NCI-H2196 treated with DMSO at 0.1 percent for 48 hours (cell line): ENCODE data around the gene FAM136A.
A peak's percentile ranks its signal among the peaks of the same experiment; 100 is the strongest.
"Not testable (repeated sequence)": the region's sequence is repeated elsewhere in the genome, so short reads cannot be mapped to it uniquely, and the experiment has no call there.

Source experiments
- DNase-seq: peaks from one replicate; lab custom pipeline; 2025; ENCODE audit not compliant: unreplicated experiment; lab: John Stamatoyannopoulos, UW

The FAM136A gene

DNA sequence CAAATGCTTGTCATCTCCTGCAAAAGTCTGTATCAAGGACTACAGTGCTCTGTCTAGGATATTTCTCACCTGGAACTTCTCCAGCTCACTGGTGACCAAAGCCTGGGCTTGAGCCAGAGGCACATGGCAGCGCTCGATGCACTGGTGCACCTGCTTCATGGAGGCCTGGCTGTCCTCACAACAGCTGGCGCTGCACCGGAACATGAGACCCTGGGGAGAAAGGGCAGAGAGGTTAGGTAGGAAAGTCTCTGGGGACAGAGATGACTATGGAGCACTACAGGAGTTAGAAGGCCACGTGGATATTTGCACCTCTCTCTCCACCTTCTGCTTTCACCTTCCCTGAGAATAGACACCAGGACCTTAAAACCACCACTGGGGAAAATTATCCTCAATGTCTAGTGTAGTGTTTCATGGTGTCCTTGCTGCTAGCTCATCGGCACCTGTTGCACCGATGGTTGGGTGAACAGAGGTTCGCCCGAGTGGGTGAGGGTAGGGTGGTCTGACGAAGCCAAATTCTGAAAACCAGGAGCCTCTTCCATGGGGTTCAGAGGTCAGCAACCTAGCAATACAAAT, 1.0 kb downstream of the FAM136A start:
- DNase-seq = no peak

DNA sequence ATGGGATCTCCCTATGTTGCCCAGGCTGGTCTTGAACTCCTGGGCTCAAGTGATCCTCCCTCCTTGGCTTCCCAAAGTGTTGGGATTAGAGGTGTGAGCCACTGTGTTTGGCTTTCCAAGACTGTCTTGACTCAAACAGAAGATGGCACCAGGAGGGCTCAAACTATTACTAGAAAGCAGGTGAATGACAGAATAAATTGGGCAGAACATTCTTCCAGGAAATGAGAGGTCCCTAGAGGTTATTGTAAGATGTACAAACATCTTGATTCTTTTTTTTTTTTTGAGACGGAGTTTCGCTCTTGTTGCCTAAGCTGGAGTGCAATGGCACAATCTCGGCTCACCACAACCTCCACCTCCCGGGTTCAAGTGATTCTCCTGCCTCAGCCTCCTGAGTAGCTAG, 4.0 kb downstream of the FAM136A start:
- DNase-seq = not testable (repeated sequence)

DNA sequence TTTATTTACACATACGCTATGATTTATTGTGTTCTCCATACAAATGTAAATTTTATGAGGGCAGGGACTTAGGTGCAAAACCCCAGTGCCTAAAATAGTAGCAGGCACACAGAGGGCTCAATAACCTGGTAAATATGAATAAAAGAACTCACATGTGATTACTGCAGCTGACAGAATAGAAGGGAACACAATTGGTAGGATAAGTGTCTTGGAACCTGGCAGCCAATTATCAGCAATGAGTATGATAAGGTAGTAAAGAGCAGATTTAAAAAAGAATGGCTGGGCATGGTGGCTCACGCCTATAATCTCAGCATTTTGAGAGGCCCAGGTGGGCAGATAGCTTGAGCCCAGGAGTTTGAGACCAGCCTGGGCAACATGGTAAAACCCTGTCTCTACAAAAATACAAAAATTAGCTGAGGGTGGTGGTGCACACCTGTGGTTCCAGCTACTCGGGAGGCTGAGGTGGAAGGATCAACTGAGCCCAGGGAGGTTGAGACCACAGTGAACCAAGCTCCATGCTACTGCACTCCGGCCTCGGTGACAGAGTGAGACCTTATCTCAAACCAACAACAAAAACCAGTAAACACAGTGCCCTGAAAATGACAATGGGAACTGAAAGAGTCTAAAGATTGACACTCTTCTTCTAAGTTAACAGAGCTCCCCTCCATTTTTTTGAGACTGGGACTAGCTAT, 18.2 kb downstream of the FAM136A start:
- DNase-seq = no peak

DNA sequence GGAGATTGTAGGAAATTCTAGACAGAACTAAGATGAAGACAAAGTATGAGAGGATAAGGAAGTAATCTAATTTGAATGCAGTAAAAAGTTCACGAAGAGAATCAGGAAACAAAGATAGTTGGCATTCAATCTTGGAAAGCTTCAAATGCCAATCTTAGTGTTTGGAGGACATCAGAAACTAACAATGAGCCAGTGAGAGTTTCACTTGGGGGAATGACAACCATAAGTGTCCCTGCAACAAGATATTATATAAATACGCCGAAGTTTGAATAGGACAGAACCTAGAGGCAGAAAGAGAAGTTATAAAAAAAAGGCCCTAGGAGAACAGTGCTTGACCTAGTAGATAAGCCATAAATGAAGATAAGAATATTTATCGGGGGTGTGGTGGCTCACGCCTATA, 19.4 kb downstream of the FAM136A start:
- no peak for DNase-seq

DNA sequence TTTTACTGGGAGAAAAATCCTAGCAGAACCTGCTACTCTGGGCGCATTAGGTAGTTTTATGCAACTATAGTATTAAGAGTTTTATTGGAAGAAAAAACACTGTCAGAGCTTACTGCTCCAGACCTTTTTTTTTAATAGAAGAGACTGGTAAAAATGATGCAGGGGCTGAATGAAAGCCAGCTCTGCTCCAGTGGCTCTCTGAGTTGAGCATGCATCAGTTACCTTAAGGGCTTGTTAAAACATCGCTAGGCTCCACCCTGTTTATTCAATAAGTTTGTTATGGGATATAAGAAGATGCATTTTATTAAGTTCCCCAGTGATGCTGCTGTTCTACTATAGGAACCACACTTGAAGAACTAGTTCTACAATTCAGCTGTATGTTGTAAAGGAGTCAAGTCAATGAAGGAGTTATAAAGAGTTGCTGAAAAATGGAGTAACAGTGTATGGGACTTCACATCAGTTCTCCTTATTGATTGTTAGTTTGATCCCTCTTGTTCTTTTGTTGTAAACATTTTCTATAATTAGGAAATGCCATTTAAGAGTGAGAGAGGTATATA, 21.5 kb downstream of the FAM136A start:
- DNase-seq = no peak

DNA sequence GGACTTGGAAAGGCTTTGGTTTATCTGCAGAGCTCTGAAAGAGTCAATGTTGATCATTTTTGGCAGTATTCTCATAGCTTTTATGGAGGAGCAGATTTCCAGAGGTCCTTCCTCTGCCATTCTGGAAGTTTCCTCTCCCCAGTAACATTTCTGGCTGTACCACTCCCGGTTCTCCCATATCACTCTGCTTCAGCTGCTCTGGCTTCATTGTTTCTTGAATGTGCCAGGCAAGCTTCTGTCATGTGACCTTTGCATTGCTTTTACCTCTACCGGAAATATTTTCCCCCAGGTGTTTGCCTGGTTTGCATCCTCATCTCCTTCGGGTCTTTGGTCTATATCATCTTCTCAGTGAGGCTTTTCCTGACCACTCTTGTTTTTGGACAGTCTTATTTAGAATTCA, 31.5 kb downstream of the FAM136A start:
- no peak for DNase-seq

DNA sequence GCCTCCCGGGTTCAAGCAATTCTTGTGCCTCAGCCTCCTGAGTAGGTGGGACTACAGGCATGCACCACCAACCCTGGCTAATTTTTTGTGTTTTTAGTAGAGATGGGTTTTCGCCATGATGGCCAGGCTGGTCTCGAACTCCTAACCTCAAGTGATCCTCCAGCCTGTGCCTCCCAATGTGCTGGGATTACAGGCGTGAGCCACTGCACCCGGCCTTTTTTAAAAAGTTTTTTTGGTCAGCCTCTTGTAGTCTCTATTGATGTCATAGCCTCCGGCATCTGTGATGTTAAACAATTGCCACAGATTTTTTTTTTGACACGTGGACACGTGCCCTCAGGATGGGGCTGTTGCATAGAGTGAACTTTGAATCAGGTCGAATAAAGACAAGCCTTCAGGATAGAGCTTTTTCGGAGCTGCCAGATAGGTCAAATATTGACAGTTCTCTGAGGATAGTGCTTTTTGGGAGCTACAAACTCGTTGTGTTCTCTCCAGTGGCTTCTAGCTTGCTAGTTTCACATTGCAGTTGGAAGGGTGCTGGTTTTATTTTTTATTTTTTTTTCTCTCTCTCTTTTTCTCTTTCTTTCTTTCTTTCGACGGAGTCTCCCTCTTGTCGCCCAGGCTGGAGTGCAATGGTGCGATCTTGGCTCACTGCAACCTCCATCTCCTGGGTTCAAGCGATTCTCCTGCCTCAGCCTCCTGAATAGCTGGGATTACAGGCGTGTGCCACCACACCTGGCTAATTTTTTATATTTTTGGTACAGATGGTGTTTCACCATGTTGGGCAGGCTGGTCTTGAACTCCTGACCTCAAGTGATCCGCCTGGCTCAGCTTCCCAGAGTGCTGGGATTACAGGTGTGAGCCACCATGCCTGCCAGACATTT, 32.2 kb downstream of the FAM136A start:
- DNase-seq = not testable (repeated sequence)

DNA sequence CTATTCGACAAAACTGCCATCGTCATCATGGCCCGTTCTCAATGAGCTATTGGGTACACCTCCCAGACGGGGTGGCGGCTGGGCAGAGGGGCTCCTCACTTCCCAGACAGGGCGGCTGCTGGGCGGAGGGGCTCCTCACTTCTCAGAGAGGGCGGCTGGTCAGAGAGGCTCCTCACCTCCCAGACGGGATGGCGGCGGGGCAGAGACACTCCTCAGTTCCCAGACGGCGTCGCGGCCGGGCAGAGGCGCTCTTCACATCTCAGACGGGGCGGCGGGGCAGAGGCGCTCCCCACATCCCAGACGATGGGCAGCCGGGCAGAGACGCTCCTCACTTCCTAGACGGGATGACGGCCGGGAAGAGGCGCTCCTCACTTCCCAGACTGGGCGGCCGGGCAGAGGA, 34.9 kb downstream of the FAM136A start:
- not testable (repeated sequence) for DNase-seq

DNA sequence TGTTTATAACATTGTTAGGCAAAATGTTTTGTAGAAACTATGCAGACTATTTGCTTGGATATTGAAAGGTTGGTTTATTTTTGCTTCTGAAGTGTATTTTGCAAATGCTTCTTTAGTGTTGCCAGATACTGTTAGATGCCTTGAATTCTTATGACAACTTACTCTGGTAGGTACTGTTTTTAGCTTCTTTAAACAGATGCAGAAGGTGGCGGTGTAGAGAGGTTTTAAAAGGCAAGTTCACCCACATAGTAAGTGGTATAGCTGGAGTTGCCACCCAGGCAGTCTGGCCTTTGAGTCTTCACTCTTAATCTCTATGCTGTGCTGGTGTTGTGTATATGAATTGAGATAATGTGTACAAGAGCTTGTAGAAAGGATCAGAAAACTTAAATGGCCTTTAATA, 40.4 kb downstream of the FAM136A start:
- no peak for DNase-seq

DNA sequence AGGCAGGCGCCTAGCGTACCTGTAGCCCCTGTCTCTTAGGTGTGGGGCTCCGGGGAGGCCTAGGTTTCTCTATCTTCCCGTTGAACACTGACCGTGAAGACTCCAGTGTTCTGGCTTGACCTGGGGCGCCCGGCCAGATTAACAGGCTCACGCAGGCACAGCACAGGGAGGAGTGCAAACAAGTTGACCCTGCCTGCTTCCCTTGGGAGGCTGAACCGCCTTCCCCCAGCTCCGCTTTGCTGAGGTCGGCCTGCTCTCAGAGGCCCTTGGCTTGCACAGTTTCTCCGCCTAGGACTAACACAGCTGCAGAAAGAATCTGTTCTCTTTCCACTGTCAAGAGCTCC, 43.4 kb downstream of the FAM136A start:
- no peak for DNase-seq

DNA sequence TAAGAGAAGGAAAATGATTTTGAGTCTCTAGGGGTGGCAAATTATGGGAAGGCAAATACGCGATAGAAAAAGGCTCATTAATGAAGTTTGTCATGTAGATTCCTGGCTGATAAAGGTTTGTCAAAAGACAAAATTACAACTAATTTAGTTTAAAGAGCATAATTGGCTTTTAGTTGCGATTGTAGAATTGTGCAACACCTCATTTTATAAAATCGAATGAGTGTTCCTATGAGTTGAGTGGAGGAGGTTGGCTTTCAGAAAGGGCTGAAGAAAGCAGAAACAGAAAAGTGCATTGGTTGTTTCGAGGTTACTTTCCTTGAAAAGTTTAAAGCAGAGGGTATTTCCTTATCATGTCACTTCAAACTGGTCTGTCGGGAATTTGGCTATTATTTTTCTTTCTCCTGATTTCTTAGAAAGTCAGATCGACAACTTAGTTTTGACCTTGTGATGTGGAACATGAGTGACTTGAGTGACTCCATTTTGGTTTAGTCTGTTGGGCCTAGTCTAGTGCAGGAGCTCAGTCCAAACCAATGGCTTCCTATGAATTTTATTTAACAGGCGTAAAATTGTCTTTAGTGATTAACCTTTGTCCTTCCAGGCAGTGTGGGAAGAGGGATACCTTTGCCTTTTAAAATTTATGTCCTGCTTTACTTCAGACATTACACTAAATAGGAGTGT, 46.1 kb downstream of the FAM136A start:
- no peak for DNase-seq

DNA sequence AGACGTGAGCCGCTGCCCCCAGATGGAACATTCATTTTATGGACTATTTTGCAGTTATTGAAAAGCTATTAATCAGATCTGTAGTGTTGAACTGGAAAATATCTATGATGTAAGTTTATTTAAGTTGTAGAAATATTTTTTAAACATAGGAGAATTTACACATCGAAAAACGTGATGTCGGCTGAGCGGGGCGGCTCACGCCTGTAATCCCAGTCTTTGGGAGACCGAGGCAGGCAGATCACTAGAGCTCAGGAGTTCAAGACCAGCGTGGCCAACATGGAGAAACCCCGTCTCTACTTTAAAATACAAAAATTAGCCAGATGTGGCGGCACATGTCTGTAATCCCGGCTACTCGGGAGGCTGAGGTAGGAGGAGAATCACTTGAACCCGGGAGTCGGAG, 51.4 kb downstream of the FAM136A start:
- DNase-seq = no peak

DNA sequence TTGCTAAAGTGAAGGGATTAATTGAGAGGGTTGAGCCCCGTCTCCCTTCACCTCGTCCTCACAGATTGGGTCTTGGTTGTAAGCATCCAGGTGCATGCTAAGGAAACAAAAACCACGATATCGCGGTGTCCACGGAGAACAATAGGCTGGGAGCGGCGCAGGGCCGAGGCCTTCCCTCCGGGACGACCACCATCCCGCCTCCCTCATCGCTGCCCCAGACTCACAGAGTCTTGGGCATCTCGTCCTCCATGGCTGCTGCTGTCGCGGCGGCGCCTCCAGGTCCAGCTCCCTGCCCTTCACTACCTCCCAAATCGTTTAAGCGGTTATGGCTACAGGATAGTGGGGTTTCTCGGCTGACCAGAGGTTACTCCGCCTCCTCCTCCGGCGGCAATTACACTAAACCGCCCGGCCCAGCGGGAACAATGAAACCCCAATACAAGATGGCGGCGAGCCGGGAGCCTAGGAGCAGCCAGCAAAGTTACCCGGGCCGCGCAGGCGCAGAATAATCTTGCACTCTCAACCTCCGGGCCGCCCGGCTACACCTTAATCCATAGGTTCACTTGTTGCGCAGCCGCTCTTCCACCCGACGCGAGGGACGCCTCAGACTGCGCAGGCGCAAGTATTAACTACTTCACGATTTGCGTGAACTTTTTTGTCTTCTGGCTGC, 53.6 kb downstream of the FAM136A start, which contains the start of gene TIA1:
Gene TIA1 (minus strand): TSS at position 448 of the 667 bp plus-strand sequence. CDS start 198 bp downstream, at position 250.
- DNase-seq = peak; percentile 85

DNA sequence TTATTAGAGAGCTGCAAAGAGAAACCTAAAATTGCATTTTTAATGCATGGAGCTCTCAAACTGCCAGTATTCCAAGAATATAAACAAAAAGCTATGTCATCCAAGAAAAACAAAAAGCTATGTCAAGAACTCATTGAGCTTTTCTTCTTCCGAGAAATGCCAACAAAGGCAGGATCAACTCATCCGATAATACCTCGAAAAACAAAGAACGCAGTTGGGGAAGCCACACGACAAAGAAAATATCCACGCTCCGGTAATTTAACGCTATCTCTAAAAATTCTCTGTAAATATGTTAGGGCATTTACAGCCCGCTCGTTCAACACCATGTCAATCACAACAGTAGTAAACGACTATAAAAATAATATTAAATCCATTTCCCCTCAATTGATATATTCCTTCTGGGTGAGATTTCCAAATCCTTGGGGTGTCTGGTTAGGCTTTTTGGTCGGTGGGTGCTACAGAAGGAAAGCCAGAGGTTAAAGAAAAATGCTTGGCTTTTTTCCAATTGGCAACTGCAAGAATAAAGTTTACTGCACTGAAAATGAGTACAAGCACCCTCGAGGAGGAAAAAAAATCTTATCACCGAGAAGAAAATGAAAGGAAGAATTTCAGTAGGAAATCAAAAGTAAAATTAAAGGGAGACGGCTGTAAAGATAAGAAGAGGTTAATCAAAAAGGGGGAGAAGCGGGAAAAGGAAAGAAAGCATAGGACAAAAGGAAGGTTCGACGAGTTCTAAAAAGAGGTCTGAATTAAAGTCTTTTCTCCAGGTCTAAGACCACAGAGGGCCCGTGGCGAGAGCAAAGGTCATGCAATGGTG, 54.3 kb downstream of the FAM136A start:
- no peak for DNase-seq
